Measurements from ENCODE around the gene AFF2.

AFF2 gene

DNA sequence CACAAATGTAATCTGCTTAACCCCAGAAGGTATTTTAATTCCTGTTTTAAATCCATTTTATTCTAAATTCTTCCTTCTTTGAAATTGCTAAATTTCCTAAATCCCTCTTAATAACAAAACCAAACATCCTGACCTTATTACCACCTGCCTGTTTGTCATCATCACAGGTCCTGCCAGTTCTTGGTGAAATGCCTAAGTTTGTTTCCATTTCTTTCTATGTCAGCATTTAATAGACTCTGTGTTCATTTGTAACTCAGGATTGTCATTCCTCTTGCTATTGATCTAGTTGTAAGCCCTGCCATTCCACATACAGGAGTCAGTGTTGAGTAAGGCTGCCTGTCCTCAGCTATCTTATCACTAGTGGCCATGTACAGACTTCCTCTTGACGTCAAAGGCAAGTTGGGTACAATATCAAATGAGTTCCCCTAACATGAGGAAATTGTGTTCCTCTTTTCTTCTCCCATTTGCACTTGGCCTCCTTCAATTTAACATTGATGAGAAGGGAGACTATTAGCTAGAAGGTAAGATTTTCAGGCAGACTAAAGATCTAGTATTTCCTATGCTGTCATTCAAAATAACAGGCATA, 440.1 kb downstream of the AFF2 start:
- DNase-seq = no peak

DNA sequence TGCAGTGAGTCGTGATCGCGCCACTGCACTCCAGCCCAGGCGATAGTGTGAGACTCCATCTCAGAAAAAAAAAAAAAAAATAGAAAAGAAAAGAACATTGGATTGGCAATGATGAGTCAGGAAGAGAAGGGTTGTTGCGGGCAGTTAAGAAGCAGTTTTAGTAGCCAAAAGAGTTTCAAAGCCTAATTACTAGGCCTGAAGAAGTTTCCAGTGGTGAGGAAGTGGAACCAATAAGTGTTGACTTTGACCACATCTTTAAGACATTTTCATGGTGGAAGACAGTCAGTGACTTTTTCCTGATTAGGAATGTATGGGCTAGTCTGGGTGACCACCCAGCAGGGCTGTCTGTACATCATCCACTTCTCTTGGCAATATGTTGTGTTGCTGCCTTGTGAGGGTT, 442.3 kb downstream of the AFF2 start:
- no peak for DNase-seq

DNA sequence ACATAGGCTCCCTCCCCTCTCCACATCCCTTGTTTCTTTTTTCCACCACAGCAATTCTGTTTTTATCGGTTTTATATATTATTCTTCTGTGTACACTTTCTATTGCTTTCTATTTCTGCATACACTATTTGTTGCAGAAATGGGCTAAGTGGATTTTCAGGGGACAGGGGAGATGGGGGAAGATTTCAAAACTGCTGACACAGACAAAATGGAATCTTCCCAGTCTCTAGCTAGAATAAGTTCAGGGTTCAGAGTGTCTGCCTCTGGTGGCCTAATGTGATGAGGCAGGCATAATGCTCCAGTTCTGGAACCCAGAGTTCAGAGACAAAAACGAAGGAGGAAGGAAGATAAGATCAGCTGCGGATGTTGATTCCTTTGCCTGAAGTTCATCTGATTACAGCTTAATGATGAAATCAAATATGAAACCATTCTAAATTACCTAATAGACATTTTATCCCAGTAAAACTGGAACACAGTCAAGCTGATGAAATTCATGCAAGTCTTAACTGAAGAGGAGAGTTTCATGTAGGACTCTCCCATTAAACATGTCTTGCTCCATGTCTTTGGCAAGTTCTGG, 447.1 kb downstream of the AFF2 start:
- no peak for DNase-seq

DNA sequence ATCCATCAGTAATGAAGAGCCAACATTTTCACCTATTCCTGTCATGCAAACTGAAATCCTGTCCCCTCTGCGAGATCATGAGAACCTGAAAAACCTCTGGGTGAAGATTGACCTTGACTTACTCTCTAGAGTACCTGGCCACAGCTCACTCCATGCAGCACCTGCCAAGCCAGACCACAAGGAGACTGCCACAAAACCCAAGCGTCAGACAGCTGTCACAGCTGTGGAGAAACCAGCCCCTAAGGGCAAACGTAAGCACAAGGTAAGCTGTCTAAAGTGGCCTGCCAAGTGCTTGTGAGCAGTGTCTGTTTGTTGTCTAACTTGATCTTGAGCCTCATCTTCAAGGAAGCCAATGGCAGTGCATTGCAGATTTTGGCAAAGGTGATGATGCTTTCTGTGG, 455.9 kb downstream of the AFF2 start:
- DNase-seq = no peak

DNA sequence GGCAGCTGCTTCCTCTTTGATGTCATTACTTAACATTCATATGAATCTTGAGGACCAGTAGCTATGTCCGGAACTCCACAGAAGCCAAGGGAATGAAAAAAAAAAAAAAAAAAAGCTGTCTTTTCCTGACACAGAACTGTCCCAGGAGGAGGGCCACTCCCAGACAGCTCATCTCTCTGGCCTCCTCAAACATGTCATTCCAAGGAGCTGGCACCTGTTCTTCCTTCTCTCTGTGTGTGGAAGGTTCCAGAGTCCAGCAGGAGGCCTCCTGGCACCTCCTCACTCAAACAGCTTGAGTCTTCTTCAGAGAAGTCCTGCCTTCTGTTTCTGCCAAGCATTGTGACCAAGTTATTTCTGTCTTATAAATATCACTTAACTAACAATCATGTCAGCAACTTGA, 458.5 kb downstream of the AFF2 start:
- DNase-seq = no peak

DNA sequence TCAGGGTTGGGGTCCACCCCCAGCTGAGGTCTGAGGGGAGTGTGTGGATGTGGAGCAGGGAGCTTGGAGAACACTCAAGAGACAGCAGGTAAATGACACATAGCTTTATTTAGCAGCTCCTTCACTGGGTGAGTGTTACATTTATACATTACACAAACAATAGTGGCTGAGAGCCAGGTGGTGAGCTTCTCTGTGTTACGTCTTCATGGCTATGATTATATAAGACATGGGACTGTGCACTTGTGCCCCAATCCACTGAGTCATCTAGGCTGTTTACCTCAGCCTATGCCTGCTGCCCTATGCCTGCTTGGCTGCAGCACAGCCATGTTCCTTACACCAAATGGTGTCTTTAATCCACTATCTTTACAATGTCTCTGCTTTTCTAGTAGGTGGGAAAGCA, 459.6 kb downstream of the AFF2 start:
- DNase-seq = no peak

DNA sequence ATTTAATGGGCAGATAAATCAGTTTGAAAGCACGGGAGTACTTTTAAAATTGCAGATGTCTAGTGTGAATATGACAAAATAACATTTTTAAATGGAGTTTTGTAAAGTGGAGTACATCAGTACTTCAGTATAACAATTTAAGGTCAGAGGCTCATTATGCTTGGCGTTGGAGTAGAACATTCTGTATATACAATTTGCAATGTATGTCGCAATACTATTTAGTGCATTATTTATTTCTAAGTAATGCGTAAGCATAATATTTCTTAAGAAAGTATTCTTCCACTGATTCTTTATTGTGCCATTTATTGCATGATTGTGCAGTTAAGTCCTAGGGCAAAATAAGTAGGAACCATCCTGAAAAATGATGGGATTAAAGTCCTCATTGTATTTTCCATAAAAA, 461.6 kb downstream of the AFF2 start:
- no peak for DNase-seq

DNA sequence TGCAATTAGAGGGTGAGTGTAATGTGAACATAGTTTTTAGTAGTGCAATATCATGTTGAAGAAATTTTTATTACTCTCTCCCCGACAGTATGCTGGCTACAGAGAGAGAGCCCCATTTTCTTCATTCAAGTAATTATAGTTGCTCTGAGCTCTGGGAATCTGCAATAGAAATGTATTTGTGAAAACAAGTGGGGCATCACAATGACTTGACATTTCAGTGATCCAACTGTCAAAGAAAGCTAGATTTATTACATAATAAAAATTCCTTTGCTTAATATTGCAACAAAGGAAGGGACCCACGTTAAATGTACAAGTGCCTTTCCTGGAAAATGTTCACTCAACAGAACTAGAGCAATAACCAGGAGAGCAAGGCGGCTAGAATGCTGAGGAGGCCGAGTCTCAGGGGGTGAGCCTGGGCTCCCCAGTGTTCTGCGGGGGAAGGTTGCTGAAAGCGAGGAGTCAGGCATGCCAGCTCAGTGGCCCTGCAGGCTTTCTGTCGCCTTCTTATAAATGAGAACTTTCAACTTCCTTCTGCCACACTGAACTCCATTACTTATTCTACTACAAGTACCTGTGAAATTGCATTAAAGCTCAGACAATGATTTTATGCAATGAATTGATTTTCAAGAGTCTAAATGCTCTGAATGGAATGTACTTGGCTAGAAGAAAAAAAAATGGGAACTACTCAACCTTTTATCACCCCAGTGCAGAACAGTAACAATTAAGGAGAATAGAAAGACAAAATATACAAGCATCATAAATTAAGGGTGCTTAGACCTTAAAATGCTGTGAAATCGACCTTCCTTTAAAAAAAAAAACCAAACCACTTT, 476.4 kb downstream of the AFF2 start:
- no peak for DNase-seq

DNA sequence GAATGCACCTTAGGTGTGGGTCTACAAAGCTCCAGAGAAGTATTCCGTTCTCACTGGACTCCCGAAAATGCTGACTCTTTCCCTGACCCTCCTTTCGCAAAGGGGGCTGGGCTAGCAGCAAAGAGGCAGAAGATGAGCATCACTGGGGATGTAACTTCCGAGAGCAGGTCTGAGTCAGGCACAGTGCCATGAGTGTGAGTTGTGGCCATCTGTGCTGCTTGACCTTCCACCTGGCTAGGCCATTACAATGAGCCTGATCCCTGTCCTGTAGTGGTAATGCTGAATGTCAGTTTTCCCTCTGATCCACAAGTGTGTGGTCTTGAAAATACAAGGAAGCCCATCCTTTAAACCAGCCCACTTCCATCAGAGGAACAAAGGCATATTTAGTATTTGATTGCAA, 479.4 kb downstream of the AFF2 start:
- no peak for DNase-seq

DNA sequence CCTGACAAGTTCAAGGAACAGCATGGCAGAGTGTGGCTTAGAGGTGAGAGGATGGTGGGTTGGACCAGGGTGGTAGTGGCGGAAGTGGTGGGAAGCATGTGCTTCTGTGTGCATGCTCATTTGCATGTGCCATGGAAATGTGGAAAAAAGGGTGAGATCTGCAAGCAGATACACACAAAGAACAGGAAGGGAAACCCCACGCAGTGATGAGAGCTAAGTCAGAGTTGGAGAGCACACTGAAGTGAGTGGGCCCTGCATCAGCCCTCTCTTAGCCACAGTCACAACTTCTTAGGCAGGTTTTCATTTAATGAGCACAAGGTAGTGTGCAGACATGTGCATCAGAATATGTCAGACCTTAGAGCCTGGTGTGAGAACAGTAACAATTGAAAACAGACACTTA, 483.8 kb downstream of the AFF2 start:
- no peak for DNase-seq

DNA sequence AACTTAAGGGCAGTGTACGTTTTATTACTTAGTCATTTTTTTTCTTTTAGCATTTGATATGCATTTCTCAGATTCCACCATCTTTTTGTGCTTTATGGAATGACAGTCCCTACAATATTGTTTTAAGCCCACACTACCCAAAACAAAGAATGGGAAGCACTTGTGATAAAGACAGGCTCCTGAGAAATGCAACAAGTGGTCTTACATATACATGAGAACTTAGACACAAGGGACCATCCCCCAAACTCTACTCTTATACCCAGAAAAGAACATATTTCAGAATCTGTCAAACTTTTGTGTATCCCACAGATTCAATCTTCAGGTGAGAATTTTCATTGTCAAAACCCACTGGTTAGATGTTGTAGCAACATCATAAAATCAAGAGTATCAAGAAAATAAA, 491.1 kb downstream of the AFF2 start:
- no peak for DNase-seq

DNA sequence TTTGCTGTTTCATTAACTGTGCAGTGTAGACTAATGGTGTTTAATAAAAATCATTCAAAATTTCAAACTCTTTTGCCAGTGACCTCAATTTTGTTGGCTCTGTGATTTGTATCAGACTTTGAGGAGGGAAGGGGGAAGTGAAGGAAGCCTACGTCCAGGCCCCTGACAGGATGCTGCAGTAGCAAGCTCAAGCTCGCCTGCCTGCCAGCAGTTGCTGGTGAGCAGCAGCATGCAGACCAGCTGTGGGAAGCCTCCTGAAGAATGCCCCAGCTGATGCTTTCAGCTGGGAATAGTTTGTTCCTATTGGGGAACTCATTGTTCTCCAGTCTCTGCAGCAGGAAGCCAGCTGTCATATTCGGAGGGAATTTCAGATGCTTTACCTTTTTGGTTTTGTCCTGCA, 495.2 kb downstream of the AFF2 start:
- DNase-seq = no peak

DNA sequence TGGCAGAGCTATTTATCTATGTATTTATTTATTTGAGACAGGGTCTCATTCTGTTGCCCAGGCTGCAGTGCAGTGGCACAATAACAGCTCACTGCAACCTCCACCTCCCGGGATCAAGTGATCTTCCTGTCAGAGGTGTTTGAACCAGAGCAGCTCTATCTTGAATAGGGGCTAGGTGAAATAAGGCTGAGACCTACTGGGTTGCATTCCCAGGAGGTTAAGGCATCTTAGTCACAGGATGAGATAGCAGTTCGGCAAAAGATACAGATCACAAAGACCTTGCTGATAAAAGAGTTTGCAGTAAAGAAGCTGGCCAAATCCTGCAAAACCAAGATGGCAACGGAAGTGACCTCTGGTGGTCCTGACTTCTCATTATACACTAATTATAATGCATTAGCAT, 501.9 kb downstream of the AFF2 start:
- DNase-seq = no peak

DNA sequence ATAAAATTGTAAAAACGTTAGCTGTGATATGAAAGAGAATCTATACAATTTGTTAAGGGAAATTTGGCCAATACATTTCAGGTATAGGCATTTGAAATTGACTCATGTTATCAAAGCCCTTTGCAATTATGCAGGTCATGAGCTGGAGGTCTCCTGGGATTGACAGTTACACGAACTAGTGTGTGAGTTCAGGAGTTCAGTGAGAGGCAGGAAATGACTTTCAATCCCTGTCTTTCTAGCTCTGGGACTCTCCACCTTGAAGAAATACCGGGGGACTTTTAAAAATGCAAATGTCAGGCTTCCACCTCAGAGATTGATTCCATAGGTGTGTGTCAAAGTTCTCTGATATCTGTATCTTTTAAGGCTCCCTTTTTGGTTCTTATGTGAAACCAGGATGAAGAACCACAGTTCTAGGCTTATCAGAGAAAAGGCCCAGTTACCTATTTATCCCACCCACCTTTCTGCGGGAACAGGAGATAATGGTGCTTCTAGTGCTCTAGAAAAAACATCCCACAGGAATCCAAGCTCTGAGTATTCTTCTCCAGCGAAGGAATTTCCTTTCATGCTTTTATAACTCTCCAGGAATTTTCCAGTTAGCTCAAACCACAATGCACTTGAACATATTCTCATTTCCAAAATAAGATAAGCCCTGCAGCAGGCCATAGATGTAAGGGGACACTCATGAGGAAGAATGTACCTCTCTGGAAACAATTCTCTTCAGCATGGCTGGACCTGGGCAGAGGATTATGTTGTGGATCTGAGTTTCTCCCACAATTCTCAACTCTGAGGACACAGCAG, 503.6 kb downstream of the AFF2 start:
- DNase-seq = no peak

DNA sequence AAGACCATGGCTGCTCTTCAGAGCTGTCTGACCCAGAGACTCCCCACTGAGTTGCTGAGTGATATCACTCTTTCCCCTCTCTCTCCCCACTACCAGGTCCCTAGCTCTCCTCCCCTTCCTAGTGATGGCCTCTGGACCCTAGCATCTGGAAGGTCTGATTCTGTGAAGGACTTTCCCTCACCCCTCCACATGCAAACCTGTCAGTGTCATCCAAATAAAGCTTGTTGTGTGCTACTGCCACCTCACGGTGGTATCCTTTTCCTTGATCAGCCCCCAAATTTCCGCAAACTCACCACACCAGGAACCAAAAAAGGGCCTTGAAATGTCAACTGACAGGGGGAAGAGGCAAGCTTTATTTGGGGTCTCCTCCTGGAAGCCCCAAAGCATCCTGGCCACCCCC, 504.5 kb downstream of the AFF2 start:
- DNase-seq = no peak

DNA sequence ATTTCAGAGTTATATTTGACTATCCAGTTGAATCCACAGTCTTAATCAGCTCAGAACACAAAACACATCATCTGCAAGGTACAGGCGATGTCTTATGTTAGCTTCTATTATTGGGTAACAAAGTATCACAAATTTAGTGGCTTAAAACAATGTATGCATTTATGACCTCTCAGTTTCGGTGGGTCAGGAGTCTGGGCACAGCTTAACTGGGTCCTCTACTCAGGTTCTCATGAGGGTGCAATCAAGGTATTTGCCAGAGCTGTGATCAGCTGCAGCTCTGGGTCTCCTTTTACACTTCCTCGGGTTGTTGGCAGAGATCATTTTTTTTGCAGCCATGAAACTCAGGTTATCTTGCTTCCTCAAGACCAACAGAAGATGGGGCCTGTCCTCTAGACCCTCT, 505.8 kb downstream of the AFF2 start:
- DNase-seq = no peak

DNA sequence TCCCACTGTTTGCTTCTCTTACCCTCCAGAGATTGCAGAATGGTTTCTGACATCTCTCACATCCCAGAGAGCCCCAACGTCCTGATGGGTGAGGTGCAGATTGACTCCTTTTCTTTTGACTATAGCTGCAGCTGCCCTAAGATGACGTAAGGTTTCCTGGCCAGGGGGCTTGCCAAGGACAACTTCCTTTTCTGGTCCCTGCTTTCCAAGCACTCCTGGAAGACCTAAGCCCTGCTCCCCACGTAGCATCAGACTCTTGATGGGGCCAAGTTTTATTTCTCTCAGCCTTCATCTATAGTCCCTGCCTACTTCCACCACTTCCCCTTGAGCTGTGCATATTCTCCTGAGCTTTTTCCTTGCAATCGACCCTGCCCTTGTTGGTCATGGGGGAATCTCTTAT, 507.0 kb downstream of the AFF2 start:
- no peak for DNase-seq

DNA sequence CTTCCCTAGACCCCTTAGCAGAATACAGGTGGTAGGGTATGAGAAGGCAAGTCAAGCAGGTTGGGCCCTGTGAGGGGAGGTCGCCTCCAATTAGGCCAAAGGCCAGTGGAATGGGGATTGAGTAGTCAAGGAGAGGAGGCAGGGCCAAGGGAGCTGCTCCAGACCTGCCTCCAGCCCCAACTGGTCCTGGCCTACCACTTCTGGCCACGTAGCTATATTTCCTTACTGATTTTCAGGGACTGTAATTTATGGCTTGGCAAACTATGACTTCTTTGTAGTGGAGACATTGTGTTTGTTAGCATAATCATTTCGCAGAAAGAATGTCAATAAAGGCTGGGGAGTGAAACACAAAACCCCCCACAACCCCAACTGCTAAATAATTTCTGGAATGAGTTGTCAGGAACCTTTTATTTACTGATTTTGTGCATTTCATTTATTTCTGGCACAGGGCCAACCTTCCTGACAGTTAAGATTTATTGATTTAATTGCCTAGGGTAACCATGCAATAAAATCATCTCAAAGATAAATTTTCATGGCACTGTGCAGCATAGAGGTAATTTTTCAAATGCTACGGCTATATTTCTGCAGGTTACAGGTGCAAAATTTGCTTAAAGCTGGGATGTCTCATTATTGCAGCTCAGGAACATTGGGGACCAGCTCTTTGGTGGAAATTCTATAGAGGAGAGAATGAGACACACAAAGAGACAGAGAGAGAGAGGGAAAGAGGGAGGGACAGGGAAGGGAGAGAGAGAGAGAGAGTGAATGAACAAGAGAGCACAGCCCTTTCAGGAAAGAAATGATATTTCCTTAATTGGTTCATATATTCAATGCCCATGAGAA, 509.8 kb downstream of the AFF2 start:
- no peak for DNase-seq

DNA sequence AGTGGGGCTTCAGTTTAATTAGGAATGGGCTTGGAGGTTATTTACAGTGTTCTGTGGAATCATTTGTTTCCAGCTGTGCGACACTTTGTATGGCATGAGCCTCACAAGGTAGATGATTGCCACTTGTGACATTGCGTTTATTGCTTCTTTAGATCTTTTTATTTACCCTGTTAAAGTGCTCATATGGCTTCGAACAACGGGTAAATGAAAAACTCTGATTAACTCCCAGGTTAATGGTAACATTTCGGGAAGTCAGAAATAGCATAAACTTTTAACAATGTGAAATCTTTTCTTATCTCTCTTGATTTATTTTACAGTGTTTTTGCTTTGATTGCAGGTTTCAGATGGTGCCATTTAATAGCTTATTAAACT, 510.4 kb downstream of the AFF2 start:
- no peak for DNase-seq

DNA sequence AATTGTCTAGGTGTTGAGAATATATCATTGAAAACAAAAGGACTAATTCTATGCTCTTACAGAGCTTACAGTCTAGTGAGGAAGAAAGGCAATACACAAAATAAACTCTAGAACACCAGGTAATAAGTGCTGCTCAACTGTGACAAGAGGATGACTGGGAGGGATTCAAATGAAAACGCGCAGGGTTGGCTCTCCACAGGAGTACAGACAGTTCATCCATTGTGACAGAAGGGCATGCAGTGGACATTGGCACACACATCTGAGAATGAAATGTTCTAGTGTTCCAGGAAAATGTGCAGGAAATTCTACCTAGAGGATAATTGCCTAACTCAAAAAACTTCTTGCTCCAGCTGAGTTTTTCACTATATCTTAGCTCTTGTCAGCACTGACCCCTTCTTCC, 512.7 kb downstream of the AFF2 start:
- DNase-seq = no peak

DNA sequence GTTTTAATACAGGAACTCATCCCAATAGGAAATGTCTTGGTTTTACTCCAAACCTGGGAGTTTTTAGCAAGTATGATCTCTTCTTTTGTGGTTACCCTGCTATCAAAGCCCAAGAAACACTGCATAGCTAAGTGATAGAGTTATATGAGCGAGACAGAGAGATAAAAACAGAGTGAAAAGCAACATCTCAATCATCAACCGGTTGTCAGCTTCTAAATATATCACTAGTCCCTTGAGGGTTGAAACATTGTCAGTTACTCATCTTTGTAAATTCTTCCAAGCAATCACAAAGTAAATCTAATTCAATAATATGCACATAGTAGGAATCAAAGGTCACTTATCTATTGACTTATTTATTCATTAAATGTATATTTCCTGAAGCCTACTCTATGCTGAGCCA, 520.7 kb downstream of the AFF2 start:
- no peak for DNase-seq

DNA sequence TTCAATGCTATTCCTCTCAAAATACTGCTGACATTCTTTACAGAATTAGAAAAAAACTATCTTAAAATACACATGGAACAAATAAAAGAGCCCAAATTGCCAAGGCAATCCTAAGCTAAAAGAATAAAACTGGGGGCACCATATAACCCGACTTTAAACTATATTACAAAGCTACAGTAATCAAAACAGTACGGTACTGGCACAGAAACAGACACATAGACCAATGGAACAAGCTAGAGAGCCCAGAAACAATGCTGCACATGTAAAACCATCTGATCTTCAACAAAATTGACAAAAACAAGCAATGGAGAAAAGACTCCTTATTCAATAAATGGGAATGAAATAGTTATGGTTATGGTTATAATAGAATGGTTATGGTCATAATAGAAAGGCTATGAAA, 522.1 kb downstream of the AFF2 start:
- DNase-seq = no peak

DNA sequence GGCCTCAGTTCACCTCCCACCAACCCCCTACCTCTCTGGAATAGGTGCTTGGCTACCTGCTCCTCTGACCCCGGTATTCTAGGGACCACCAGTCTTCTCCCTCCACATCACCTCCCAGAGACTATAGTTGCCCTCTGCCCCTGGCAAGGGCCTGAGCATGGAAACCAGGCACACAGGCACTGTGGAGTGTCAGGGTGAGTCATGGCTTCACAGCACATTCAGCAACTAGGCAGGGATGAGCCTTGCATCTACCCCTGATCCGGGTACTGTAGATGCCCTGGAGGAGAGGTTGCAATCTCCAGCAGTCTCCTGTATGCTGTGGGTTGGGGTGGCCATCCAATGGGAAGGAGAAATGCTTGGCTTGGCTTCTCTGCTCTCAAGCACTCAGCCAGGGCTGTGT, 532.0 kb downstream of the AFF2 start:
- no peak for DNase-seq

Measured in NCI-H2227 treated with DMSO at 0.1 percent for 48 hours (cell line).